Psoas muscle (tissue), 8 donors: ENCODE measurements around the gene MTA2. TPM values are rescaled to one million over a fixed set of nuclear protein-coding genes. Genes with fewer than 3 reads are reported as not detected.
"Not testable (repeated sequence)": the region's sequence is repeated elsewhere in the genome, so short reads cannot be mapped to it uniquely, and the experiment has no call there.

Experiments used
- ATAC-seq, 4 donors: fragments of 200-7000 bp; cut with Tn5 transposase; one replicate each; pipeline ENCODE4 v1.9.1; 2020; ENCODE audit warnings: moderate library complexity in 3 of 4, mild to moderate bottlenecking in 2 of 4
- DNase-seq, 2 donors: peaks; one replicate each; pipeline ENCODE4 v3.0.0-alpha.2; 2020
- H3K27ac ChIP-seq: fragments of 200-600 bp; one replicate; pipeline ENCODE4 v1.8.0; 2022
- H3K27me3 ChIP-seq, 3 donors: fragments of 200-600 bp in 1 of 3; one replicate each; pipeline versions ENCODE4 v1.6.1 to v1.8.0; 2013 to 2022; ENCODE audit warnings: low read length in 2 of 3, mild to moderate bottlenecking in 2 of 3, moderate library complexity in 1 of 3; ENCODE audit not compliant: insufficient read depth in 3 of 3
- H3K36me3 ChIP-seq, 2 donors: fragments of 200-600 bp in 1 of 2; one replicate each; pipeline versions ENCODE4 v1.6.1 to v1.8.0; 2013 to 2022; ENCODE audit warnings: low read depth in 1 of 2, mild to moderate bottlenecking in 1 of 2, moderate library complexity in 1 of 2; ENCODE audit not compliant: insufficient read depth in 1 of 2
- H3K4me1 ChIP-seq: fragments of 200-600 bp; one replicate; pipeline ENCODE4 v1.8.0; 2022
- H3K4me3 ChIP-seq: fragments of 200-600 bp; one replicate; pipeline ENCODE4 v1.8.0; 2022; ENCODE audit warnings: mild to moderate bottlenecking
- H3K9me3 ChIP-seq: fragments of 200-600 bp; one replicate; pipeline ENCODE4 v1.8.0; 2022
- WGBS, 3 donors: extraction: QIAGEN DNeasy Blood & Tissue Kit; methylation state at CpG; one replicate each; pipeline versions ENCODE4 v1.1.6 to v1.1.7; 2013; 5-methylcytosine and 5-hydroxymethylcytosine counted together
- intact Hi-C, 2 donors: fragments of 100-400 bp; cut with DNase I; formaldehyde crosslinking; loops; one replicate each; pipeline versions ENCODE4 v1.11.0 to v1.14.2; 2022
- polyA plus RNA-seq, 3 donors: library from polyadenylated mRNA; stranded (reverse); fragments of 200-250 nt; gene quantifications; one replicate each; pipeline ENCODE4 v1.2.3, GENCODE V29; 2013
- total RNA-seq, 4 donors: library from RNA; stranded (reverse); fragmentation: NEBNext Ultra II Directional in 2 of 4; extraction: Animal tissue kit (Norgen Biotek cat#: 25700) in 2 of 4; gene quantifications; one replicate each; pipeline versions ENCODE4 v1.2.1 to v1.2.4, GENCODE V29; 2021 to 2023
- TF ChIP-seq, protein P1 (sequence below): fragments of 200-600 bp; IDR thresholded peaks from one replicate; pipeline ENCODE4 v1.8.0; 2022; ENCODE audit warnings: antibody characterized with exemption
- donor health status: healthy with polysubstance abuse.
- donor health status: DM: no; HTN: no; CAD: no; lungs with moderate emphysema.
- donor health status: Bipolar disorder and iron deficiency.
- donor health status: healthy.
- donor health status: DM: yes; HTN: yes; CAD: no.
- donor health status: DM: no; HTN: no; CAD: no.
- donor health status: DM: no; HTN: no; CAD: no.
- donor health status: DM: yes; HTN: yes; CAD: no.

Gene MTA2
- total and polyA plus RNA-seq, 7 donors = 18.4 to 32.5 (median 27.1) TPM

DNA sequence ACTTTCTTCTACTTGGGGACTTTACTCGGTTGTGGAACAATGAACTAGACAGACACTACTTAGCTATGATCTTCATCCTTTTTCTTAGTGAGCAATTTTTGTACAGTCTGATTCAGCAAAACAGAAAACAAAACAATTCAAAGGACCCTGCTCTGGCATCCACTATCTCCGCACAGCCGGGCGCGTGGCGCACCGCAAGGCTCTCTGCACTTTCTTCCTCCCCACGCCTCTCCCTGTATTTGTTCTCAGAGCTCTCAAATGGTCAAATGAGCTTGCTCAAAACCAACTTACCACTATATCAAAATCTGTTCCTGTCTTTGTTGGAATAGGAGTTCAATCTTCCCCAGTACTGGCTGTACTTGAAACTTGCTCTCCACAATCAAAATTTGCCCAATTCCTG, 35.4 kb downstream of the MTA2 start:
- TF ChIP-seq, protein P1, sequence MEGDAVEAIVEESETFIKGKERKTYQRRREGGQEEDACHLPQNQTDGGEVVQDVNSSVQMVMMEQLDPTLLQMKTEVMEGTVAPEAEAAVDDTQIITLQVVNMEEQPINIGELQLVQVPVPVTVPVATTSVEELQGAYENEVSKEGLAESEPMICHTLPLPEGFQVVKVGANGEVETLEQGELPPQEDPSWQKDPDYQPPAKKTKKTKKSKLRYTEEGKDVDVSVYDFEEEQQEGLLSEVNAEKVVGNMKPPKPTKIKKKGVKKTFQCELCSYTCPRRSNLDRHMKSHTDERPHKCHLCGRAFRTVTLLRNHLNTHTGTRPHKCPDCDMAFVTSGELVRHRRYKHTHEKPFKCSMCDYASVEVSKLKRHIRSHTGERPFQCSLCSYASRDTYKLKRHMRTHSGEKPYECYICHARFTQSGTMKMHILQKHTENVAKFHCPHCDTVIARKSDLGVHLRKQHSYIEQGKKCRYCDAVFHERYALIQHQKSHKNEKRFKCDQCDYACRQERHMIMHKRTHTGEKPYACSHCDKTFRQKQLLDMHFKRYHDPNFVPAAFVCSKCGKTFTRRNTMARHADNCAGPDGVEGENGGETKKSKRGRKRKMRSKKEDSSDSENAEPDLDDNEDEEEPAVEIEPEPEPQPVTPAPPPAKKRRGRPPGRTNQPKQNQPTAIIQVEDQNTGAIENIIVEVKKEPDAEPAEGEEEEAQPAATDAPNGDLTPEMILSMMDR = no peak
- Histone ChIP-seq H3K4me3 (no peak overlapping the region), H3K9me3 (no peaks in the 10 kb centered on the region), H3K4me1 (peaks cover 37% of the 10 kb centered on the region), H3K36me3 (peaks cover 20 to 100% of the 10 kb centered on the region in 2 donors), H3K27ac (no peak overlapping the region), H3K27me3 (no peaks in the 10 kb centered on the region)
- WGBS, 3 donors = 94 to 97% (median 94%) methylated on average over 8 of the region's 8 CpGs
- intact Hi-C loops = no loop called here
- ATAC-seq (no peak), DNase-seq (no peak)

DNA sequence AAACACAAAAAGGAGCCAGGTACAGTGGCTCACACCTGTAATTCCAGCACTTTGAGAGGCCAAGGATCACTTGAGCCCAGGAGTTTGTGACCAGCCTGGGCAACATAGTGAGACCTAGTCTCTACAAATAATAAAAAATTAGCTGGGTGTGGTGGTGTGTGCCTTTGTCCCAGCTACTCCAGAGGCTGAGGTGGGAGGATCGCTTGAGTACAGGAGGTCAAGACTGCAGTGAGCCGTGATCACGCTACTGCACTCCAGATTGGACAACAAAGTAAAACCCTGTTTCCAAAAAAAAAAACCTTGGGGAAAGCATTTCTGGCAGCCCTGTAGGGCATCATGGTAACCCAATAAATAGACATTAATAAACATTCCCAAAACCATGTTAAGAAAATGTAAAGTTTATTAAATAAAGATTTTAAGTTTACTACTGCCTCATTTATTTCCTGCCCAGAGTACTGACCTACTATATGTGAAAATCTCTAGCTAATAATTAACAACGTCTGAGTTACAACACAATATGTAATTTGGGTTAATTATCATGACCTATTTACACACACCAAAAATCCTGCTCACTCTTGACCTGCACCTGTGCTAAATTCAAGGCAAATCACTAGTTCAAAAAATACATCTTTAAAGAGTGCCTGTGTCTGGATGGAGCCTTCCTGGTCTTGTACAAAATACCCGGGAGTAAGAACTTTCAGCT, 36.4 kb downstream of the MTA2 start:
- TF ChIP-seq, protein P1 = no peak
- Histone ChIP-seq H3K4me1 (peaks cover 36% of the 10 kb centered on the region), H3K27me3 (no peaks in the 10 kb centered on the region), H3K36me3 (peaks cover 18 to 95% of the 10 kb centered on the region in 2 donors), H3K4me3 (no peak overlapping the region), H3K27ac (peak overlapping the region; percentile 41), H3K9me3 (no peaks in the 10 kb centered on the region)
- no peak for DNase-seq
- ATAC-seq = no peak
- WGBS, 3 donors = 56 to 71% (median 57%) methylated on average over 5 of the region's 5 CpGs
- intact Hi-C loops = no loop called here

DNA sequence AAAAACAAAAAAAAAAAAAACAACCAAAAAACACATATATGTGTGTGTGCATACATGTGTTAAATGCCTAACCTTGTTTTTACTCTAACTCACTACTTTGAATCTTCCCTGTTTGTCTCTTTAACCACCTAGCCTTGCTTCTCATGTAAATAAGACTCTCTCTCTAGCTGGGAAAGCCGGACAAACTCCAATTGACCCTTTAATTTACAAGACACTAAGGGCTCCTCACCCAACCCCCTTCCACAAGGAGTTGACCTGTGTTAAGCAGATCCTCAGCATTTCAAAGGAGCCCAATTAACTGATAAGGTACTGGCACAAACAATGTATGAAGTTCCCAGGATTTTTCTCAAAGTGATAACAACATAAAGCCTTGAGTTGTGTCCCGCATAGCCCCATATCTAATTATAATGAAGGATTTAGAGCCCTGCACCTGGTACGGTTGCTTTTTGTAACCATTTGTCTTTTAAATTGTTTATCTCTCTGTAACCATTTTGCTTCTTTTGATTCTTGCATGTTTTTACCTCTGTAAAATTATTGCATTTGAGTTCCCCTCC, 39.9 kb downstream of the MTA2 start:
- ATAC-seq, DNase-seq, H3K27me3 ChIP-seq, H3K9me3 ChIP-seq, H3K4me3 ChIP-seq: not testable (repeated sequence)
- Histone ChIP-seq H3K36me3 (peaks cover 15 to 88% of the 10 kb centered on the region in 2 donors), H3K4me1 (peaks cover 31% of the 10 kb centered on the region), H3K27ac (peak overlapping the region; percentile 99)
- 39 to 65% (median 47%) methylated on average over 3 of the region's 3 CpGs for WGBS, 3 donors
- intact Hi-C loops = loop anchor here in 1 of 2 donors (2.0 kb wide), 1 partner anchor 17 kb away; no protein-coding TSS in a partner anchor

DNA sequence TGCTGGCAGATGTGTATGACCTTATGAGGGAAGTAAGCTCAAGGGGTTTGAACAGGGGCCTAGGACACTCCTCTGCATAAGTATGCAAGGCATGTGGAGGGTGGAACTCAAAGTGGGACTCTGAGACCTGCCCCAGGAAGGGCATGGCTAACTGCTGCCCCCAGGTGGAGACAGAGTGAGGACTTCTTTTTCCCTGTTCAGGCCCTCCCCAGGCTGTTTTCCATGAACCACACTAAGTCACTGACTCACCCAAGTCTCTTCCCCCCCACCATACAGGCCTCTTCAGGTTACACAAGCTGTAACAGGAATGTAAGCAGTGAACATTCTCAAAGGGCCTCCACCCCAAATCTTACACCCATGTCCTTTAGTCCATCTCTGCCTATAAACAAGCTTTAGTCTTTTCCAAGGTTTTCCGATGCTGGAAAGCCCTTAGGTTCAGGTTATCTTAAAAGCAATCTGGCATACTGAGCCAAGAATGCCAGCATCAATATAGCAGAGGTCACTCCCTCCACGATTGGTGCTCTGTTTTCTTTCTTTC, 41.0 kb downstream of the MTA2 start:
- TF ChIP-seq, protein P1 = peak; percentile 84
- ATAC-seq (peak; percentile 84 to 87 (median 84)), DNase-seq (peak; percentile 90 to 94)
- intact Hi-C loops = loop anchor here in 1 of 2 donors (1.0 to 2.0 kb wide), 2 partner anchors 16 to 138 kb away; no protein-coding TSS in a partner anchor
- no peaks in the 10 kb centered on the region for H3K9me3 ChIP-seq
- H3K27ac ChIP-seq = peak overlapping the region; percentile 99
- no peaks in the 10 kb centered on the region for H3K27me3 ChIP-seq
- H3K4me3 ChIP-seq = peak overlapping the region; percentile 24
- peaks cover 7 to 76% of the 10 kb centered on the region in 2 donors for H3K36me3 ChIP-seq
- 10 to 14% (median 11%) methylated on average over 2 of the region's 2 CpGs for WGBS, 3 donors
- peaks cover 42% of the 10 kb centered on the region for H3K4me1 ChIP-seq

DNA sequence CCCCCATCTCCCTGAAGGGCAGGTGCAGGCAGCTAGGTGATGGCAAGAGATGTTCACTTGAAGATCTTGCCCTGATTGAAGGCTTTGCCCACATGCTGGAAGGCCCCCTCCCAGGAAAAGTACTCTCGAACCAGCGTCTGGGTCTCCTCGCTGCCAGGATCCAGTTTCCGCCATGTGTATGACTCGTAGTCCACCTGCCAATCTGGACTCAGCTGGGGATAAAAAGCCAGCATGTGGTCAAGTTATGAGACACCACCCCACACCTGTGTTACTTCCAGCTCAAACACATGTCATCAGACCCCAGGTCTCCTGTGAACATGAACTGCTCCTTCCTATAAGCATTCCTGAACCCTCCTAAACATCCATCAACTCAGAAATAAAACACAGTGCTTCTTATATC, 42.0 kb downstream of the MTA2 start:
- Histone ChIP-seq H3K4me1 (peaks cover 52% of the 10 kb centered on the region), H3K36me3 (peaks cover 5 to 66% of the 10 kb centered on the region in 2 donors), H3K27ac (peak overlapping the region; percentile 99), H3K4me3 (peak overlapping the region; percentile 24)
- not testable (repeated sequence) for H3K27me3 ChIP-seq, H3K9me3 ChIP-seq, ATAC-seq
- WGBS, 3 donors = 35 to 52% (median 50%) methylated on average over 5 of the region's 5 CpGs
- intact Hi-C loops = loop anchor here in 1 of 2 donors (1.0 to 5.0 kb wide), 3 partner anchors 15 to 137 kb away; no protein-coding TSS in a partner anchor
- peak in 1 of 2 donors; percentile 36 for DNase-seq
